ENCODE data around the gene ALDH4A1.

DNA sequence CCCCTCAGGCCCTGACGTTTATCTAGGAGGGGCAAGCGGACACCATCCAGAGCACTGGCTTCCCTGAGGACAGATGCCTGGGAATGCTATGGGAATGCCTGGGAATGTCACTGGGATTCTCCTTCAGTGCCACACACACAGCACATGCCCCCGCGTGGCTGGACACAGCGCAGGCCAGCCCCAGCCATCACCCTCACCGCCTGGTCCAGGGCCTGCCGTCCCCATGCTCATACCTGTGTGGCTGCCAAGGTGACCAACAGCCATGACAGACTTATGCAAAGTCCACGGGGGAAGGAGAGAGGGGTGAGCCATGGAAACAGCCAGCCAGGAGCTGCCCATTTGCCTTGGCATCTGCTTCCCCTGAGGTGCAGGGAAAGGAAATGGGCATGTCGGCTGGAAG is 37.2 kb downstream of the ALDH4A1 start:
- TF ChIP-seq POLR2A (IDR thresholded peaks at IDR 0.05): no peak
- TF ChIP-seq, protein P1, sequence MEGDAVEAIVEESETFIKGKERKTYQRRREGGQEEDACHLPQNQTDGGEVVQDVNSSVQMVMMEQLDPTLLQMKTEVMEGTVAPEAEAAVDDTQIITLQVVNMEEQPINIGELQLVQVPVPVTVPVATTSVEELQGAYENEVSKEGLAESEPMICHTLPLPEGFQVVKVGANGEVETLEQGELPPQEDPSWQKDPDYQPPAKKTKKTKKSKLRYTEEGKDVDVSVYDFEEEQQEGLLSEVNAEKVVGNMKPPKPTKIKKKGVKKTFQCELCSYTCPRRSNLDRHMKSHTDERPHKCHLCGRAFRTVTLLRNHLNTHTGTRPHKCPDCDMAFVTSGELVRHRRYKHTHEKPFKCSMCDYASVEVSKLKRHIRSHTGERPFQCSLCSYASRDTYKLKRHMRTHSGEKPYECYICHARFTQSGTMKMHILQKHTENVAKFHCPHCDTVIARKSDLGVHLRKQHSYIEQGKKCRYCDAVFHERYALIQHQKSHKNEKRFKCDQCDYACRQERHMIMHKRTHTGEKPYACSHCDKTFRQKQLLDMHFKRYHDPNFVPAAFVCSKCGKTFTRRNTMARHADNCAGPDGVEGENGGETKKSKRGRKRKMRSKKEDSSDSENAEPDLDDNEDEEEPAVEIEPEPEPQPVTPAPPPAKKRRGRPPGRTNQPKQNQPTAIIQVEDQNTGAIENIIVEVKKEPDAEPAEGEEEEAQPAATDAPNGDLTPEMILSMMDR (IDR thresholded peaks at IDR 0.05): no peak
- no peak for TF ChIP-seq POLR2AphosphoS5 (IDR thresholded peaks at IDR 0.05)
